Right lobe of liver (tissue), 6 donors: ENCODE results near the gene NWD2. TPM values are rescaled to one million over a fixed set of nuclear protein-coding genes. Genes with fewer than 3 reads are reported as not detected.

ENCODE experiments used
- ATAC-seq, 4 donors: fragments of 200-7000 bp; cut with Tn5 transposase; one replicate each; pipeline ENCODE4 v1.9.1; 2020; ENCODE audit warnings: mild to moderate bottlenecking in 4 of 4, moderate library complexity in 4 of 4
- DNase-seq, 3 donors: peaks; one replicate each; pipeline ENCODE4 v3.0.0-alpha.2; 2020
- H3K27ac ChIP-seq, 3 donors: fragments of 200-600 bp; one replicate each; pipeline ENCODE4 v1.8.0; 2022
- H3K27me3 ChIP-seq, 2 donors: fragments of 200-600 bp; one replicate each; pipeline ENCODE4 v1.8.0; 2022
- H3K36me3 ChIP-seq, 4 donors: fragments of 200-600 bp; sonication (generic) in 1 of 4; one replicate each; pipeline versions ENCODE4 v1.5.1 to v1.8.0; 2017 to 2022; ENCODE audit warnings: control low read depth in 1 of 4
- H3K4me1 ChIP-seq, 4 donors: fragments of 200-600 bp; sonication (generic) in 1 of 4; one replicate each; pipeline versions ENCODE4 v1.5.1 to v1.8.0; 2017 to 2022; ENCODE audit warnings: control low read depth in 1 of 4
- H3K4me3 ChIP-seq, 3 donors: fragments of 200-600 bp; one replicate each; pipeline ENCODE4 v1.8.0; 2022
- H3K9me3 ChIP-seq, 4 donors: fragments of 200-600 bp; sonication (generic) in 1 of 4; one replicate each; pipeline versions ENCODE4 v1.5.1 to v1.8.0; 2017 to 2022; ENCODE audit warnings: control low read depth in 1 of 4
- POLR2A ChIP-seq: fragments of 450-650 bp; IDR thresholded peaks from one replicate; pipeline ENCODE4 v1.6.1; 2017; ENCODE audit warnings: antibody characterized with exemption, mild to moderate bottlenecking
- WGBS: methylation state at CpG from one replicate; pipeline ENCODE4 v1.1.6; 2018; ENCODE audit warnings: low coverage, low lambda C conversion rate; ENCODE audit not compliant: insufficient coverage; ENCODE audit errors: missing lambda C conversion rate; 5-methylcytosine and 5-hydroxymethylcytosine counted together
- intact Hi-C, 2 donors: fragments of 100-400 bp; cut with DNase I; formaldehyde crosslinking; loops; one replicate each; pipeline versions ENCODE4 v1.11.2 to v1.14.1; 2022
- total RNA-seq, 6 experiments: library from RNA; depleted of rRNA in 2 of 6; stranded (reverse); fragments of >200 nt in 2 of 6; fragmentation: NEBNext Ultra II Directional in 3 of 6; extraction: Animal tissue kit (Norgen Biotek cat#: 25700) in 3 of 6; gene quantifications; one replicate each; pipeline versions ENCODE4 v1.1.0 to v1.2.4, GENCODE V29; 2016 to 2023
- TF ChIP-seq, protein P1 (sequence below), 4 donors: fragments of 200-600 bp in 3 of 4; fragments of 450-650 bp in 1 of 4; IDR thresholded peaks; one replicate each; pipeline versions ENCODE4 v1.5.1 to v1.8.0; 2016 to 2022; ENCODE audit warnings: antibody characterized with exemption in 4 of 4, mild to moderate bottlenecking in 2 of 4
- donor health status: DM: no; HTN: yes; CAD: no.
- donor health status: DM: no; HTN: no; CAD: no.
- donor health status: DM: no; HTN: no; CAD: no.
- donor health status: DM: no; HTN: yes; CAD: no.
- donor health status: DM: no; HTN: yes; CAD: no.

NWD2 gene
- total RNA-seq, 6 experiments from 2014 or later = 0.05 TPM; not detected in 5

DNA sequence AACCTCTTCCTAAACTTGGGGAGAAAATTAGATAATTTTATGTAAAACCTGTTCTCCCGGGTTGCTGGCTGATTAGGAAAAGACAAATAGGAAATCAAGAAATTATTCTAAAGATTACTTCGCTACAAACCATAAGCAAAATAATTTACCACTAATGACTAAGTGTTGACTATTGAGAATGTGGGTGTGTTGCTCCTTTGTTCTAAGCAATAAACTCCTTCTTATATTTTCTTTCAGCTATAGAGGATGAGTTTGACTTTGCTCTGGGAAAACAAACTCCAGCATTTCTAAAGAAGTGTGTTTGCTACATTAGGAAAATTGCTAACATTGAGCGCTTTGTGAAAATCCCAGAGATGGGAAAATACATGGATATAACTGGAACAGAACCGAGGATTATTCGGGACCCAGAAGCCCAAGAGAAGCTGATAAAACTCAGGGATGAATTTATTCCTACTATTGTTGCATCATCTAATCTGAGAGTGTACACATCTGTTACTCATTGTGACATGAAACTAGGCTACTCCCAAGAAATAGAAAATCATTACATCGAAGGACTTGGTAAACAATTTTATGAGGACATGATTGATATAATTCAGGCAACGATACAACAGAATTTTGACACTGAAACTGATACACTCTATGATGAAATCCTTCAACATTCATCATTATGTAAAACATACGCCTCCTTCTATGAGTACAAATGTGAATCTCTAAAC is 194.2 kb downstream of the NWD2 start:
- WGBS = 50% methylated on average over 8 of the region's 8 CpGs
- ATAC-seq (peak in 3 of 4 donors; percentile 44 to 49 (median 45)), DNase-seq (no peak)
- Histone ChIP-seq H3K27me3 (no peaks in the 10 kb centered on the region), H3K36me3 (no peaks in the 10 kb centered on the region), H3K4me1 (peaks cover 0 to 18% (median 0%) of the 10 kb centered on the region in 4 donors), H3K9me3 (no peaks in the 10 kb centered on the region), H3K4me3 (no peak overlapping the region), H3K27ac (no peak overlapping the region)
- TF ChIP-seq POLR2A = no peak
- TF ChIP-seq, protein P1, sequence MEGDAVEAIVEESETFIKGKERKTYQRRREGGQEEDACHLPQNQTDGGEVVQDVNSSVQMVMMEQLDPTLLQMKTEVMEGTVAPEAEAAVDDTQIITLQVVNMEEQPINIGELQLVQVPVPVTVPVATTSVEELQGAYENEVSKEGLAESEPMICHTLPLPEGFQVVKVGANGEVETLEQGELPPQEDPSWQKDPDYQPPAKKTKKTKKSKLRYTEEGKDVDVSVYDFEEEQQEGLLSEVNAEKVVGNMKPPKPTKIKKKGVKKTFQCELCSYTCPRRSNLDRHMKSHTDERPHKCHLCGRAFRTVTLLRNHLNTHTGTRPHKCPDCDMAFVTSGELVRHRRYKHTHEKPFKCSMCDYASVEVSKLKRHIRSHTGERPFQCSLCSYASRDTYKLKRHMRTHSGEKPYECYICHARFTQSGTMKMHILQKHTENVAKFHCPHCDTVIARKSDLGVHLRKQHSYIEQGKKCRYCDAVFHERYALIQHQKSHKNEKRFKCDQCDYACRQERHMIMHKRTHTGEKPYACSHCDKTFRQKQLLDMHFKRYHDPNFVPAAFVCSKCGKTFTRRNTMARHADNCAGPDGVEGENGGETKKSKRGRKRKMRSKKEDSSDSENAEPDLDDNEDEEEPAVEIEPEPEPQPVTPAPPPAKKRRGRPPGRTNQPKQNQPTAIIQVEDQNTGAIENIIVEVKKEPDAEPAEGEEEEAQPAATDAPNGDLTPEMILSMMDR (IDR thresholded peaks at IDR 0.05) = no peak
- intact Hi-C loops = no loop called here

DNA sequence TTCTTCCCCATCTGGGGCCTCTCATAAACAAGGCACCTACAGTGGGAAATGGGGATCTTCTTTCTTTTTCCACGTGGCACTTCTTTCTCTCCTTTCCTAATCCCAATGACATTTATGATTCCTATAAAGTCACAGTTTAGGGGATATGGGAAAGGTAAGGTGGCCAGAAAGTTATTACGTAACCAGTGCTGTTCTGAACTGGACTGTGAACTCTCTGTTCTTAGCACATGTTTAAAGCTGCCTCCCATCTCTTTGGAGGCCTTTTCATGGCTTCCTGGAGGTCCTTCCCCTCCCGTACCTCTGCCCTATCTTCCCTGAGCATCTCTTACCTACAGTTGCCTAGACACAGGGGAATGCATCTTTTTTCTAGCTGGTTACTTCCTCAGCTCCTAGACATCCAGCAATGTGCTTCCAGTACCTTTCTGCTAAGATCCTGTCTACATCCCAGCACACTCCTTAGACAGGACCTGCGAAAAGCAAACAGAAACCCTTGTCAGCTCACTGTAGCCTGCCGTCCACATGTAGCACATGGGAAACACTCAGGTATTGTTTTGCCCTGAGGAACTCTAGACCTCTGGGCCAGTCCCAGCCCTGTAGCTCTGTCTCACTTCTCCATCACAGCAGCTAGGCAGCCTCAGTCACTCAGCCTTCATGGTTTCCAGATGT is 195.4 kb downstream of the NWD2 start:
- ATAC-seq (peak; percentile 10 to 83 (median 66)), DNase-seq (no peak)
- intact Hi-C loops = no loop called here
- no peak overlapping the region for H3K27ac ChIP-seq
- H3K27me3 ChIP-seq = no peaks in the 10 kb centered on the region
- H3K9me3 ChIP-seq = no peaks in the 10 kb centered on the region
- no peak for TF ChIP-seq POLR2A
- TF ChIP-seq, protein P1 (IDR thresholded peaks at IDR 0.05) = no peak
- WGBS = 67% methylated on average over 4 of the region's 5 CpGs
- H3K4me3 ChIP-seq = no peak overlapping the region
- peaks cover 0 to 18% (median 0%) of the 10 kb centered on the region in 4 donors for H3K4me1 ChIP-seq
- no peaks in the 10 kb centered on the region for H3K36me3 ChIP-seq

DNA sequence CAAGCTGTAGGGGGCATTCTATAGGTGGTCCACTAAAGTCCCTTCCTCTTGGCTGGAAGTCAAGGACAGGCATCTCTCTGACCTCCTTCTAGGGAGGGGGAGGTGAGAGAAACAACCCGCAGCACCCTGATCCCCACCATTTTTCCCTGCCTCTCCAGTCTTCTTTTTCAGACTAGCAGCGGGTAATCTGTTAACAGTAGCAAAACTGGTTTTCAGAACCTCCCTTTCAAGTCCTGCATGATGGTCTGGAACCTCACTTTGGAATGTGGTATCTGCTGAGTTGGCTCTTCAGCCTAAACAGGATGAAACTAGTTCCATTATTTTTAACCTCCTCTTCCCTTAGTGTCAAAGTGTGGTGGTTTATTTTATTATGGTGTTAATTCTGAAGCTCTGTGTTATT is 196.0 kb downstream of the NWD2 start:
- intact Hi-C loops = no loop called here
- H3K36me3 ChIP-seq = no peaks in the 10 kb centered on the region
- DNase-seq (no peak), ATAC-seq (no peak)
- 94% methylated on average over 2 of the region's 2 CpGs for WGBS
- no peak overlapping the region for H3K27ac ChIP-seq
- H3K4me3 ChIP-seq = no peak overlapping the region
- TF ChIP-seq, protein P1 (IDR thresholded peaks at IDR 0.05) = no peak
- TF ChIP-seq POLR2A = no peak
- H3K4me1 ChIP-seq = peaks cover 0 to 18% (median 0%) of the 10 kb centered on the region in 4 donors
- no peaks in the 10 kb centered on the region for H3K27me3 ChIP-seq
- H3K9me3 ChIP-seq = no peaks in the 10 kb centered on the region

DNA sequence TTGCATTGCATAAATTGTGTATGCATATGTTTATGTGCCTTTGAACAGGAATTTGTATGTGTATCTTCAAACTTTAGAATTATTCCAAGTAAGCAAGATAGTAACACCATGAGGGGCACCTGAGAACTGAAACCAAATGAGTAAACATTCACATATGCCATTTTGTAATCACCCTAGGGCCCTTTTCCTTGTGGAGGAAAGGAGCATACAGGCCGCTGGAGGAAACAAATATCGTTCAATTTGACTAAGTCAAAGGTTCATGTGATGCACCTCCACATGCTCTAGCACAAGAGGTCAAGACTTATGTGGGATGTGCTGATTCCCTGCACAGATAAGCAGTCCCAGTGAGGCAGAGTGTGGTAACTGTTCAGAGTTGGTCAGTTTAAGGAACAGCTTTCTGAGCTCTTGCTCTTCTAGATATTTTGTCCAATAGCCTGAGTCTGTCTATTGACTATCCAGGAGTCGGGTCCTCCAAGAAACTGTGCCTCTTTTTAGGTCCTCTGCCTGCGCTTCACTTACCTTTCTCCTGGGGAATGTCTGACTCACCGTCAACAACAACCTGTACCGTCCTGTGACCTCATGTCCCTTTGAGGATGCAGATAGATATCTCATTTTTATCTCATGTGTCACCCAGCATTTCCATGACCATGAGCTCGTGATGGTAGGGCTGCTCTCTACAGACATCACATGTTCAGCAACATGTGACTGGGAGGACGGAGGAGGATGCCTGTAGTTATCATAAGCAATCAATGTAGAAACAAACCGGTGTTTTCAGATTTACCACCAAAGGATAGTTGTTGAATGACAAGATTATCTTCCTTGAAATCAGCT is 196.9 kb downstream of the NWD2 start:
- H3K4me1 ChIP-seq = peaks cover 0 to 18% (median 0%) of the 10 kb centered on the region in 4 donors
- no peak overlapping the region for H3K27ac ChIP-seq
- H3K4me3 ChIP-seq = no peak overlapping the region
- no peaks in the 10 kb centered on the region for H3K27me3 ChIP-seq
- ATAC-seq = peak in 1 of 4 donors; percentile 58
- intact Hi-C loops = no loop called here
- no peaks in the 10 kb centered on the region for H3K9me3 ChIP-seq
- DNase-seq = no peak
- no peaks in the 10 kb centered on the region for H3K36me3 ChIP-seq
- no peak for TF ChIP-seq POLR2A
- TF ChIP-seq, protein P1 (IDR thresholded peaks at IDR 0.05) = no peak
- WGBS = 64% methylated on average over 9 of the region's 9 CpGs
